SK-N-SH (cell line): ENCODE measurements around the gene CRCP. TPM values are rescaled to one million over a fixed set of nuclear protein-coding genes. Genes with fewer than 3 reads are reported as not detected.

Experiments used
- CTCF ChIA-PET: fragments of 300-600, 350-600 bp; formaldehyde crosslinking; extraction: SDS; loops from one replicate; lab custom pipeline; 2021; lab: Yijun Ruan, JAX
- POLR2A ChIA-PET: fragments of 350-600 bp; sonication (Branson Sonifier 250); formaldehyde crosslinking; extraction: SDS; loops from one replicate; lab custom pipeline; 2020; ENCODE audit warnings: antibody characterized with exemption, inconsistent platforms; lab: Yijun Ruan, JAX
- DNase-seq: peaks from one replicate; pipeline ENCODE4 v3.0.0; 2012
- H2AFZ ChIP-seq: fragments of 200-600 bp; sonication (generic); 2 replicates; pipeline ENCODE4 v1.8.1; 2016; ENCODE audit warnings: antibody characterized with exemption, mild to moderate bottlenecking, low read depth
- H3F3A ChIP-seq: fragments of 200-600 bp; sonication (generic); replicated peaks from 2 replicates; pipeline ENCODE3; 2016; ENCODE audit warnings: antibody characterized with exemption, mild to moderate bottlenecking; ENCODE audit not compliant: insufficient read depth
- H3K27ac ChIP-seq, 2 experiments: fragments of 200-500 bp in 1 of 2; fragments of 200-600 bp in 1 of 2; sonication (Bioruptor generic) in 1 of 2; sonication (generic), shearing (Covaris generic) in 1 of 2; 2 replicates each; pipeline versions ENCODE4 v1.5.1 to v1.6.1; 2014 to 2016; ENCODE audit warnings: low read depth in 2 of 2, inconsistent platforms in 1 of 2, low read length in 1 of 2, mild to moderate bottlenecking in 1 of 2, mixed read lengths in 1 of 2
- H3K27me3 ChIP-seq: fragments of 200-600 bp; sonication (generic), shearing (Covaris generic); 2 replicates; pipeline ENCODE4 v1.6.1; 2016; ENCODE audit warnings: mixed run types; ENCODE audit not compliant: insufficient read depth
- H3K36me3 ChIP-seq, 2 experiments: fragments of 200-500 bp in 1 of 2; fragments of 200-600 bp in 1 of 2; sonication (Bioruptor generic) in 1 of 2; sonication (generic) in 1 of 2; replicated peaks in 1 of 2; 2 replicates each; pipeline versions ENCODE3 to v1.5.1; 2014 to 2016; ENCODE audit warnings: low read length in 1 of 2, mild to moderate bottlenecking in 1 of 2; ENCODE audit not compliant: insufficient read depth in 2 of 2, control insufficient read depth in 1 of 2
- H3K4me1 ChIP-seq, 2 experiments: fragments of 200-500 bp in 1 of 2; fragments of 200-600 bp in 1 of 2; sonication (Bioruptor generic) in 1 of 2; sonication (generic), shearing (Covaris generic) in 1 of 2; 2 replicates each; pipeline versions ENCODE4 v1.5.1 to v1.6.1; 2014 to 2016; ENCODE audit warnings: low read depth in 1 of 2, low read length in 1 of 2, mixed run types in 1 of 2; ENCODE audit not compliant: insufficient read depth in 2 of 2, control insufficient read depth in 1 of 2
- H3K4me2 ChIP-seq: fragments of 200-600 bp; sonication (generic), shearing (Covaris generic); 2 replicates; pipeline ENCODE4 v1.6.1; 2017; ENCODE audit warnings: mixed run types
- H3K4me3 ChIP-seq, 2 experiments: fragments of 200-500 bp in 1 of 2; fragments of 200-600 bp in 1 of 2; sonication (Bioruptor generic) in 1 of 2; sonication (generic), shearing (Covaris generic) in 1 of 2; 2 replicates each; pipeline versions ENCODE4 v1.5.1 to v1.8.1; 2014 to 2016; ENCODE audit warnings: low read depth in 2 of 2, inconsistent platforms in 1 of 2, low read length in 1 of 2, mild to moderate bottlenecking in 1 of 2, mixed read lengths in 1 of 2, moderate library complexity in 1 of 2
- H3K79me2 ChIP-seq: fragments of 200-600 bp; sonication (generic); 2 replicates; pipeline ENCODE4 v1.8.1; 2017; ENCODE audit warnings: mild to moderate bottlenecking; ENCODE audit not compliant: insufficient read depth
- H3K9ac ChIP-seq: fragments of 200-600 bp; sonication (generic); 2 replicates; pipeline ENCODE4 v1.6.1; 2017; ENCODE audit warnings: mixed run types
- H3K9me2 ChIP-seq: fragments of 200-600 bp; sonication (generic); 2 replicates; pipeline ENCODE4 v1.6.1; 2017; ENCODE audit warnings: mixed run types
- H3K9me3 ChIP-seq: fragments of 200-600 bp; sonication (generic); 2 replicates; pipeline ENCODE4 v1.6.1; 2017; ENCODE audit warnings: mixed run types, mild to moderate bottlenecking, moderate library complexity
- H4K20me1 ChIP-seq: fragments of 200-600 bp; sonication (generic); 2 replicates; pipeline ENCODE4 v1.6.1; 2017; ENCODE audit warnings: mild to moderate bottlenecking, mixed run types; ENCODE audit not compliant: insufficient read depth
- CTCF ChIP-seq: fragments of 200-600 bp; sonication (generic); IDR thresholded peaks from 2 replicates; pipeline ENCODE4 v1.6.1; 2017; ENCODE audit warnings: antibody characterized with exemption, mild to moderate bottlenecking, moderate library complexity
- EP300 ChIP-seq, 2 experiments: IDR thresholded peaks; 2 replicates each; pipeline versions ENCODE4 v1.4.0 to v1.6.1; 2012; ENCODE audit warnings: borderline replicate concordance in 1 of 2, low read depth in 1 of 2, low read length in 1 of 2
- FOXJ3 ChIP-seq: sonication (generic); formaldehyde crosslinking; IDR thresholded peaks from 2 replicates; pipeline ENCODE4 v1.5.1; 2020; ENCODE audit warnings: mild to moderate bottlenecking, missing genetic modification reagents
- GATA2 ChIP-seq: sonication (generic); formaldehyde crosslinking; IDR thresholded peaks from 2 replicates; pipeline ENCODE4 v1.5.0; 2020; ENCODE audit warnings: mild to moderate bottlenecking, missing genetic modification reagents
- MXI1 ChIP-seq: IDR thresholded peaks from 2 replicates; pipeline ENCODE4 v1.6.1; 2012; ENCODE audit warnings: mild to moderate bottlenecking, low read depth, low read length, improper control_type of control experiment
- NFIC ChIP-seq: IDR thresholded peaks from 2 replicates; pipeline ENCODE4 v1.4.0; 2012; ENCODE audit warnings: borderline replicate concordance
- PBX3 ChIP-seq: IDR thresholded peaks from 2 replicates; pipeline ENCODE4; 2012
- POLR2AphosphoS5 ChIP-seq: IDR thresholded peaks from 2 replicates; pipeline ENCODE4 v1.6.1; 2012; ENCODE audit warnings: low read depth, low read length
- RCOR1 ChIP-seq: fragments of 150-350 bp; IDR thresholded peaks from 2 replicates; pipeline ENCODE4 v1.6.1; 2017; ENCODE audit warnings: antibody characterized with exemption, low read length
- RFX5 ChIP-seq: IDR thresholded peaks from 2 replicates; pipeline ENCODE4 v1.6.1; 2012; ENCODE audit warnings: mild to moderate bottlenecking, improper control_type of control experiment, low read length
- TCF12 ChIP-seq: IDR thresholded peaks from 2 replicates; pipeline ENCODE4 v1.4.0; 2012
- ZBTB33 ChIP-seq: IDR thresholded peaks from 2 replicates; pipeline ENCODE4 v1.4.0; 2012; ENCODE audit warnings: low read depth, borderline replicate concordance
- WGBS: methylation state at CpG from one replicate; pipeline ENCODE4 v1.1.6; 2017; ENCODE audit warnings: low lambda C conversion rate; 5-methylcytosine and 5-hydroxymethylcytosine counted together
- polyA plus RNA-seq, 3 experiments: library from polyadenylated mRNA; depleted of rRNA; stranded (reverse); fragments of >200 nt; gene quantifications; 2 replicates each; pipeline ENCODE4 v1.2.3, GENCODE V29; 2012

CRCP gene
- polyA plus RNA-seq, 1 of the 3 experiments (the other 2 are of a cell fraction): 34.0 TPM

DNA sequence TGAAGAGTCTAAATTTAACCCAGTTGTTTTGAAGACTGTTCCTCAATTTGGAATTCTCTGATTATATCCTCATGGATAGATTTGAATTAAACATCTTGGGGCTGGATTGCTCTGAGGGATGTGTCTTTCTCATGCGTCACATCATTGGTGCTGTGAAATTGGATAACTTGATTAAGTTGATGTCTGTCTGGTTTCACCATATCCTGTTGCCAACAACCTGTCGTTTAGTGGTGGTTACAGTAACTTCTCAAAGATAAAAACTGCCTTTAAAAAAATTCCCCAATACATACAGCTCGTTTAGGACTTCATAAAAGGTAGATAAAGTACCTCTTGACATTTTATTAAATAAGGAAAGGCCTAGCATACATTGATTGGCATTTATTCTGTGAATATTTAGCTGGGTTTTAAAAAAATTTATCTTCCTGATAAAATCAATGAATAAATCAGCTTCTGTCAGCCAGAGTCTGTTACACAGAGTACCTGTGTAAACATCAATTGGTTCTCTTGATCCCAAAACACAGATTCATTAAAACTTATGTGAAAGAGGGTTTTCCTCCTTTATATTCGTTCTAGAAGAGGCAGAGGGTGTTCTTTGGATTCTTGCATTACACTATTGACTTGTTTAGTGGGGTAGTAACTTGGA is 10.5 kb downstream of the CRCP start:
- Histone ChIP-seq H3K79me2 (peaks cover 99% of the 10 kb centered on the region), H3K4me2 (peak overlapping the region; percentile 38; the same call in 1 of the 2 replicates), H3K9me3 (no peaks in the 10 kb centered on the region), H4K20me1 (peaks cover 60% of the 10 kb centered on the region), H3K36me3 (peaks cover 0 to 10% of the 10 kb centered on the region in 2 experiments), H3K27me3 (no peaks in the 10 kb centered on the region), H3K9me2 (no peaks in the 10 kb centered on the region), H3K27ac (peak overlapping the region; percentile 72 to 99), H3F3A (peaks cover 14% of the 10 kb centered on the region), H2AFZ (no peak overlapping the region), H3K4me1 (peaks cover 19 to 27% of the 10 kb centered on the region in 2 experiments; a peak in 3 of 4 replicates), H3K9ac (0 out of 2 replicates have a peak overlapping the region, but pooled peaks have one; percentile 2), H3K4me3 (no peak overlapping the region)
- TF ChIP-seq CTCF (no peak), MXI1 (peak; percentile 66; the same call in 1 of the 2 replicates), TCF12 (peak; percentile 12; the same call in 1 of the 2 replicates), PBX3 (peak; percentile 52), RCOR1 (peak; percentile 76), ZBTB33 (no peak), POLR2AphosphoS5 (0 out of 2 replicates have a peak, but pooled peaks have one; percentile 21), FOXJ3 (peak; percentile 75; the same call in 1 of the 2 replicates), NFIC (no peak), RFX5 (no peak), GATA2 (peak; percentile 80), EP300 (IDR thresholded peaks at IDR 0.05; ENCODE audit: borderline replicate concordance in 1 of 2, low read depth in 1 of 2, low read length in 1 of 2) (peak in 1 of 2 experiments; percentile 93; a peak in 2 of 4 replicates)
- ChIA-PET CTCF (interaction anchor here (0.6 to 2.0 kb wide), 10 partner anchors 10 to 613 kb away, joined by 3 to 7 read pairs (median 3); partner anchors contain the start of gene CRCP), POLR2A (interaction anchor here (1.4 to 3.5 kb wide), 3 partner anchors 10 to 21 kb away, joined by 5 to 14 read pairs (median 6); partner anchors contain the start of gene CRCP)
- peak; percentile 56 for DNase-seq
- WGBS: 21% methylated on average over 4 of the region's 4 CpGs
